ENCODE data around the gene MED25. TPM values are rescaled to one million over a fixed set of nuclear protein-coding genes. Genes with fewer than 3 reads are reported as not detected.

MED25 gene
- total RNA-seq, 1 experiment from 2014 or later, result 47.5 TPM

- Histone ChIP-seq H4K20me1 (ENCODE audit: low read length) (no peaks in the 10 kb centered on the region), H3K79me2 (ENCODE audit: low read length) (peaks cover 41% of the 10 kb centered on the region), H3K27ac (ENCODE audit: low read length) (peak overlapping the region; percentile 91), H3K4me1 (ENCODE audit: insufficient read depth, low read length) (peaks cover 26% of the 10 kb centered on the region), H3K9me2 (replicated peaks; ENCODE audit: low read length) (no peaks in the 10 kb centered on the region), H2AFZ (ENCODE audit: low read length) (peak overlapping the region; percentile 93), H3F3A (ENCODE audit: low read length, unreplicated experiment) (no peaks in the 10 kb centered on the region), H3K9me3 (ENCODE audit: low read length) (no peaks in the 10 kb centered on the region), H3K27me3 (ENCODE audit: low read length) (no peaks in the 10 kb centered on the region), H3K4me3 (ENCODE audit: low read length) (peak overlapping the region; percentile 93), H3K36me3 (ENCODE audit: low read depth, low read length) (peaks cover 18% of the 10 kb centered on the region), H3K9ac (ENCODE audit: low read length) (peak overlapping the region; percentile 98), H3K4me2 (ENCODE audit: low read length) (peak overlapping the region; percentile 98)
- ATAC-seq (peak; percentile 82), DNase-seq (peak; percentile 99)
- TF ChIP-seq CTCF (conservative IDR thresholded peaks at IDR 0.05; ENCODE audit: low read depth, low read length), result no peak
- no TSS peak for BruUV-seq (replicated peaks)
- ChIA-PET CTCF (no interaction called here), POLR2A (ENCODE audit: unreplicated experiment) (no interaction called here)
- intact Hi-C loops (cut with micrococcal nuclease), result loop anchor here (1.0 to 5.0 kb wide), 4 partner anchors 9 to 201 kb away; partner anchors contain the start of genes ATF5, NUP62 and PRMT1
Observed at GRCh38 chr19:49877879-49878743, 60.0 kb downstream of the MED25 start.

- Histone ChIP-seq H3K36me3 (ENCODE audit: low read depth, low read length) (peaks cover 23% of the 10 kb centered on the region), H3K4me3 (ENCODE audit: low read length) (peak overlapping the region; percentile 93), H3K4me1 (ENCODE audit: insufficient read depth, low read length) (peaks cover 26% of the 10 kb centered on the region), H3K27me3 (ENCODE audit: low read length) (no peaks in the 10 kb centered on the region), H3F3A (ENCODE audit: low read length, unreplicated experiment) (no peaks in the 10 kb centered on the region), H3K4me2 (ENCODE audit: low read length) (peak overlapping the region; percentile 98), H3K9me3 (ENCODE audit: low read length) (no peaks in the 10 kb centered on the region), H2AFZ (ENCODE audit: low read length) (no peak overlapping the region), H3K27ac (ENCODE audit: low read length) (no peak overlapping the region), H3K79me2 (ENCODE audit: low read length) (peaks cover 38% of the 10 kb centered on the region), H3K9ac (ENCODE audit: low read length) (peak overlapping the region; percentile 98), H4K20me1 (ENCODE audit: low read length) (no peaks in the 10 kb centered on the region), H3K9me2 (replicated peaks; ENCODE audit: low read length) (no peaks in the 10 kb centered on the region)
- ChIA-PET CTCF (no interaction called here), POLR2A (ENCODE audit: unreplicated experiment) (no interaction called here)
- ATAC-seq, result no peak
- no peak for DNase-seq
- no peak for TF ChIP-seq EZH2 (IDR thresholded peaks at IDR 0.05; ENCODE audit: low read length, unreplicated experiment)
- no peak for TF ChIP-seq EZH2phosphoT487 (IDR thresholded peaks at IDR 0.05; ENCODE audit: borderline replicate concordance, low read length)
- no peak for TF ChIP-seq CTCF (conservative IDR thresholded peaks at IDR 0.05; ENCODE audit: low read depth, low read length)
- TSS peak; percentile 41 for BruUV-seq (replicated peaks)
- intact Hi-C loops (cut with micrococcal nuclease), result loop anchor here (1.0 to 5.0 kb wide), 2 partner anchors 51 to 201 kb away; partner anchors contain the start of genes ATF5, NUP62 and PRMT1
Observed at GRCh38 chr19:49878744-49879070, 60.6 kb downstream of the MED25 start.
